GM20431 (cell line): ENCODE data around the gene TRAF3IP1.
"Not testable (repeated sequence)": the region's sequence is repeated elsewhere in the genome, so short reads cannot be mapped to it uniquely, and the experiment has no call there.

Experiments
- in situ Hi-C: fragments of 300-500 bp; cut with MseI, MboI; formaldehyde crosslinking; loops from one replicate; pipeline ENCODE4 v1.15.0; 2020; ENCODE audit warnings: low sequenced_read_pairs; ENCODE audit not compliant: unreplicated experiment

Gene TRAF3IP1

DNA sequence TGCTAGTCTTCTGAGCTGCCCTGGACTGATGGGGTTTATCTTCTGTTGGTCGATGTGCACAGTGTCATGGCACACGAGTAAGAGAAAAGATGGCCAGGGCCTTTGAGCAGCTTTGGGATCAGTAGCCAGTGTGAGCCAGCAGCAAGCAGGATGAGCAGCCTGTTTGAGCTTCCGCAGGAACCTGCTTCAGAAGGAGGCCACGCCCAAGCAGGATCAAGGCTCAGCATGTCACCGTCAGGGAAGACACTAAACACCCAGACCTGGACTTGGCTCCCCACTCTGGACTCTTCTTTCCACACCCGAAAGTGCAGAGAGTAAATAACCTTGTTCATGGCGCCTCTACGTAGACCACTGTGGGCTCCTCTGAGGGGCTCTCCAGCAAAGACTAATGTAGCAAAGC lies 81.2 kb downstream of the TRAF3IP1 start:
- in situ Hi-C loops = no loop called here

DNA sequence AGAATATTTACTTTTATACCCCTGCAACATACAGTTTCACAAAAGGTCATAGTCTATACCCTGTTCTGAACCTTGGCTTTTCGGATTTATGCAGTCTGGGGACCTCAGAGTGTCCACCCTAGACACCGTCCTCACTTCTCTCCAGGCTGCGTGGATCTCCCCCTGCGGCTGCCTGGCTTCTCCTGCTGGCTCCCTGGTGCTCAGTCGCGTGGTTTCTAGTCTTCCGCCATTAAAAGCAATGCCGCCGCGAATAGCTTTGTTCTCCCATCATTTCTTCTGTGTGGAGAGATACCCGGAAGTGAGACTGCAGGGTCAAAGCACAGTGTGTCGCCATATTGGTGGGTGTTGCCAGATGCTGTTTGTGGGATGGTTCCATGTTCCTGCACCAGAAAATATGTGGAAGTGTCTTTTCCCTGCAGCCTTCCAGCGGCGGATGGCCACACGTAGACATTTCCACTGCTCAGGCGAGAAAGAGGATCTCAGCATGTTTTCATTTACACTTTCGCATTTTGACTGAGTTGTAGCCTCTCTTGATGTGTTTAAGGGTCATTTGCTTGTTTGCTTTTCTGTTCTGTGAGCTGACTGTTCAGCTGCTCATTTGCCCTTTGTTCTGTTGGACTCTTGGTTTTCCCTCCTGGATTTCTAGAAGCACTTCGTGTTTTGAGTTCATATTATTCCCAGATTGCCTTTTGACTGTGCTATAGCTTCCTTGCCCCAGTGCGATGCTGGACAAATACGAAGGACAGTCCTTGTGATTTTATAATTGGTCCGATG lies 83.5 kb downstream of the TRAF3IP1 start:
- in situ Hi-C loops = no loop called here

DNA sequence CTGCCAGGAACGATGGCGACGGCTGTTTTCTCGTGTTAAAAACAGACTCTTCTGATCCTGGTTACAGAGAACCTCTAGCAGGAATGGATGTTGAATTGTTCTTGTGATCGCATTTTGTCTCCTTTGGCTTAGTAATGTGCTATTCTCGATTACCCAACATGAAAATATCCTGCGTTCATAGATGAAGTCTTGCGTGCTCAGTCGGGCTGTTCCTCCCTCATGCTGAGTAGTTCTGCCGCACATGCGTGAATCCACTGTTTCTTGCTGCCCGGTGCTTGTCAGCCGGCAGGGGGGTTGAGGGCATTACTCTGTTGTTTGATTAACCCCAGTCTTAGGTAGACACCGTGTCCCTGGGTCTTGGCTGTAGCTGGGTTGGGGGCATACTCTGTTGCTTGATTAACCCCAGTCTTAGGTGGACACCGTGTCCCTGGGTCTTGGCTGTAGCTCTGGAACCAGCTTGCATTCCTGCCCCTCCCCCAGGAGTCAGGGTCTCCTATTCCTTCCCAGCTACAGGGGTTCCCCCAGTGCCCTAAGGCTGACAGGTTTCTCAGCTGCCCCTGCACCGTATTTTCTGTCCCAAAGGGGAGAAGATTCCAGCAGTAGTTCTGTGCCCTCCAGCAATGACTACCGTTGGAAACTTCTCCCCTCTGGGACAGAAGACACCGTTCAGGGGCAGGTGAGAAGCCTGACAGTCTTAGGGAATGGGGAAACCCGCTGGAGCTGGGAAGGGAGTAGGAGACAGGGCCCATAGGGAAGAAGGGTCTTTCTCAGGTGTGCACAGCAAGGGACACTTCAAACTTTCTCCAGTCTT lies 84.3 kb downstream of the TRAF3IP1 start:
- in situ Hi-C loops = no loop called here

DNA sequence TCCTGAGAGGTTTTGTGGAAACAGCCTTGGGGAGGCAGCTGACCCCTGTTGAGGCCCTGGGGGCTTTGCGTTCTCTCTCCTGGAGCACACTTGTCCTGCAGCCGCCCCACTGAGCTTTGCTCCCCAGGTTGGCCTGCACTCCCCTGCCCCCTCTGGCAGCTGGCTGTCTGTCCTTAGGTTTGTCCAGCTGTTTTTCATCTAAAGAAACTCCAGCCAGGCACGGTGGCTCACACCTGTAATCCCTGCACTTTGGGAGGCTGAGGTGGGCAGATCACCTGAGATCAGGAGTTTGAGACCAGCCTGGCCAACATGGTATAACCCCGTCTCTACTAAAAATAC lies 84.9 kb downstream of the TRAF3IP1 start:
- in situ Hi-C loops = not testable (repeated sequence)

DNA sequence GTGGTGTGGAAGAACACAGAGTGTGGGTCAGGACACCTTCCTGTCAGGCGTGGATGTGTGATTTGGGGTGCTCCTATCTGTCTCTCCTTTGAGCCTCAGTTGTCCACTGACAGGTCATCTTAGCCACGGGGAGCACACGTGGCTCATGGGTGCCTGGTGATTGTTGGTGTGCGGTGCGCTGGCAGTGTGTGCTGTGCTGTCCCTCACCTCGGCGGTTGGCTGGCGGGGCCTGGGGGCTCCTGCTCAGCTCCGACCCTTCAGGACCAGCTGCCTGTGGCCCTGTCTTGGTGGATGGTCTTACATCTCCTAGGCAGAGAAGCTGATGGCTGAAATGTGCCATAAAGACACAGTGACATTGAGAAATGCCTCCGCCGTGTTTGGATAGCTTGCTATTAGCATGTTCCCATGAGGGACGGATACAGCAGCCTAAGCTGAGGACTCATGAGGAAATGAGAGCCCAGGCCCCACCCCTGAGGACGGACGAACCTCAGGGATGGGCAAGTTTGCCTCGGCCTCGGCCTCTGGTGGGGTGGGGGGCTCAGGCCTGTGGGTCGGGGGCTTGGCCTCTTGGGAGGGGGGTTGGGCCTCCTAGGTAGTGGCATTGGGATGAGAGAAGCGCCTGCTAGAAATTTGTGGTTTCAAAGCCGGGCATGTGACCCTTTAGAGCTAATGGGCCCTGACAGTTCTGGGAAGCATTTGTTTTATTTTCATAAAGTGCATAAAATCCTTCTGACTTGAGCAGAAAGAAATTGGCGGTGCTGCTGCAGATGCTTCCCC lies 86.1 kb downstream of the TRAF3IP1 start:
- in situ Hi-C loops = no loop called here

DNA sequence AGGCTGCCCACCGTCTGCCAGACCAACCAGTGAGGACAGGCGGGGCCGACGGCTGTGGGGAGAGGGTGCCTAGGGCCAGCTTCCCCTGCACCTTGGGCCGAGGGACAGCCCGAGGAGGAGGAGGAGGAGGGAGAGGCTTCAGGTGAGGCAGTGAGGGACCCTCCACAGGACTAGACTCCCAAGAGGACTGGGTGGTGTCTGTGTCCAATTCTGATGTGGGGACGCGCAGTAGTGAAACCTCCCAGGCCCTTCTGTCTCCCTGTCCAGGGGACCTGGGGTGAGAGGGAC lies 86.6 kb downstream of the TRAF3IP1 start:
- in situ Hi-C loops = no loop called here

DNA sequence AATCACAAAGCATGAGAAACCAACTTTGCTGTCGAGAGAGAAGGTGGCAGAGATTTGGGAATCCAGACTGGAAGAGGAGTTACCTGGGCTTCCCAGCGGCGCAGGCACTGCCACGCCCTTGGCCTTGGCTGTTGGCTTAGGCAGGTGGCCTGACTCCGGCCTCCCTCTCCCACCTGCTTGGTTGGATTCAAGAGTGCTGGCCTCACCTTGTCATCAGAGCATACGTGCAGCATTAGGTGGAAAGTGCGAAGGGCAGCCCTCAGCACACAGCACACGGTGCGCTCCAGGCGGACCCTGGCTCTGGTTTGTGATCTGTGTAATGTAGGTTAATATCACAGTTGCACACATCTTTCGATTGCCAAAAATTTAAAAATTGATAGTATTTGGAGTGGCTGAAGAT lies 87.2 kb downstream of the TRAF3IP1 start:
- in situ Hi-C loops = no loop called here

DNA sequence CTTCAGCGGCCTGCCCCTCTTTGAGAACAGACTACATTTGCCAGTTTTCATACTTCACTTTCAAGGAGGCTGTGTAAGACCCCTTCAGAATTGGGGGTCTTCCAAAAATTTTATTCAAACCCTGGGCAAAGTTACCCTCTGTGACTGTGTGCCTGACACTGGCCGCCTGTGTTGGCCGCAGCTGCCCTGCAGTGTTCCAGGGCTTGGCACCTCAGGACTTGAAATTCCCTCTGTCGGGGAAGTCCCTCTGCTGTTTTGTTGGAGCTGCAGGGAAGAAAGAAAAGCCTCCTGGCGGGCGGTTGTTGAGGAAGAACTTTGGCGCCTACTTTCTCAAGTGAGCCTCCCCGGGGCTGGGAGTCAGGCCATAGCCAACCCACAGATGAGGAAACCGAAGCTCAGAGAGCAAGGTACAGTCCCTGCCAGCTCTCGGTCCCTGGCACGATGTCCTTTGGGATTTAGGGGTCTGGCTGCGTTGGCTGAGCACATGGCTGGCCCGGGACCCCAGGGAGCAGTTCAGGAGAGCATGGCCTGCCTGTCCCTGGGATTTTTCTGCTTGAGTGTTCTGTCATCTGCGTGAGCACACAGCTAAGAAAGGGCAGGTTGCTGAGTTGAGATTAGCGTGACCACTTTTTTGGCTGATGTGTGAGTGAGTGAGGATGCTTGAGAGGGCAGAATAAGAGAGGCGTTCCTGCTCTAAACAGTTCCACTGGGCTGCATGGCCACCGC lies 88.5 kb downstream of the TRAF3IP1 start:
- in situ Hi-C loops = no loop called here

DNA sequence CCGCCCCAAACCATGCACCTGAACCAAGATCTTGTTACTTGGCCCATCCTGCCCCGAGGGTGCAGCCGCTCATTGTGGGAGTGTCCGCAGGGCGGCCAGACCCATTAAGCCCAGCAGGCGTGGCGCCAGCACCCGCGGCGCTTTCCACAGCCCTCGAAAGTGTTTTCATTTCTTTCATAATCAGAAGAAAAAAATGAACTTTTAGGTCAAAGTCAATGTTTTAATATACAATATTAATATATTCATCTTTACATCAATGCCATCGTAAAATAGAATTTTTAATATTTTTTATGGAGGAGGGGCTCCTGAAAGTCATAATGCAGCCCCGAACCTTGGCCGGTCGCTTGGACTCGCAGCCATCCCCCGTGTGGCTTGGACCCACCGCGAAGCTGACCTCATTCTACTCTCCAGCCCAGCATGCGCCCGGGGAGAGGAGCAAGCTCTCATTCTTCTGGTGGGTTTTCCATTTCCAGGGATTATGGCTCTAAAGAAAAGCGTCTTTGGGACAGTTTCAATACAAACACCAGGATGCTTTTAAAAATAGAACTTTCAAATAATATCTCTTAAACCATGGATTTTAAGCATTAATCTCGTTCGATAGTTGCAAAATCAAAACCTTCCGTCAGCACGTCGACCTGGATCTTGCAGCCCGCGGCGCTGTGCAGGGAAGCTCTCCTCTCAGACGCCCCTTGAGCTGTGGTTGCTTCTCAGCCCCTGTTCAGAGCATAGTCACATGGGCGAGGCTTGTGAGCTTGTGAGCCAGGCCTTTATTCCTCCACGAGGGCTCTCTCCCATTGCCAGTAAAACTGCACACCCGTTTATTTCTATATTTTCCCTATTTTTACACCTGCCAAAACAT lies 89.3 kb downstream of the TRAF3IP1 start:
- in situ Hi-C loops = no loop called here

DNA sequence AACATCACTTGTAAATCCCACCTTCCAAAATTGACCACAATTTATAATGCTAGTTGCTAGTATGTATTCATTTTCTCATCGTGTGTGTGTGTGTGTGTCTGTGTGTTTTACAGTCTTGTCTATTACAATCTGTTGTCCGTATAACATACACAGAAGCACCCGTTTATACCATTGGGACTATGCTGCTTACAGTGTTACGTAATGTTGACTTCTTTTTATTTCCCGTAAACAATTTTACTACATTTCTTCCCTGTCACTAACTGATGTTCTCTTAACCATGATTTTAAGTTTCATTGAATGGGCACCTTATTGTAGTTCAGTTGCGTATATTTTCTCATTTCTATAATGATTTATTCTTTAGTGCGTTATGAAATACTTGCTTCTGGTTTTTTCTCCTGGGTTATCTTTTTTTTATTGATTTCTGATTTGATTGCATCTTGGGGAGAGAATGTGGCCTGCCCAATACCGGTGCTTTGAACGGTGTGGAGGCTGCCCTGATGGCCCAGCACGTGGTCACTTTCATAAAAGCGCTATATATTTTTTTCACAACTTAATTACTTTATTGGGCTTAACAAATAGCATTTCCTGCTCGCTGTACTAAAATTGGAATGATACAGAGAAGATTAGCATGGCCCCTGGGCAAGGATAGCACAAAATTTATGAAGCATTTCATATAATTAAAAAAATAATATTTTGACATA lies 91.9 kb downstream of the TRAF3IP1 start:
- in situ Hi-C loops = no loop called here

DNA sequence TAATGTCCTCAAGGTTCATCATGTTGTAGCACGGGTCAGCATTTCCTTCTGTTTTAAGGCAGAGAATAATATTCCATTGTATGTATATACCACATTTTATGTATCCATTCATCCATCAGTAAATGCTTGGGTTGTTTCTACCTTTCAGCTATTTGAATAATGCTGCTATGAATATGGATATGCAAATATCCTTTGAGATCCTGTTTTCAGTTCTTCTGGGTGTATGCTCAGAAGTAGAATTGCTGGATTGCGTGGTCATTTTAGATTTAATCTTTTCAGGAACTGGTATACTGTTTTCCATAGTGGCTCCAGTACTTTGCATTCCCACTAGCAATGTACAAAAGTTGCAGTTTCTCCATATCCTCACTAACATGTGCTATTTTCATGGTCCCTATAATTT lies 93.0 kb downstream of the TRAF3IP1 start:
- in situ Hi-C loops = no loop called here

DNA sequence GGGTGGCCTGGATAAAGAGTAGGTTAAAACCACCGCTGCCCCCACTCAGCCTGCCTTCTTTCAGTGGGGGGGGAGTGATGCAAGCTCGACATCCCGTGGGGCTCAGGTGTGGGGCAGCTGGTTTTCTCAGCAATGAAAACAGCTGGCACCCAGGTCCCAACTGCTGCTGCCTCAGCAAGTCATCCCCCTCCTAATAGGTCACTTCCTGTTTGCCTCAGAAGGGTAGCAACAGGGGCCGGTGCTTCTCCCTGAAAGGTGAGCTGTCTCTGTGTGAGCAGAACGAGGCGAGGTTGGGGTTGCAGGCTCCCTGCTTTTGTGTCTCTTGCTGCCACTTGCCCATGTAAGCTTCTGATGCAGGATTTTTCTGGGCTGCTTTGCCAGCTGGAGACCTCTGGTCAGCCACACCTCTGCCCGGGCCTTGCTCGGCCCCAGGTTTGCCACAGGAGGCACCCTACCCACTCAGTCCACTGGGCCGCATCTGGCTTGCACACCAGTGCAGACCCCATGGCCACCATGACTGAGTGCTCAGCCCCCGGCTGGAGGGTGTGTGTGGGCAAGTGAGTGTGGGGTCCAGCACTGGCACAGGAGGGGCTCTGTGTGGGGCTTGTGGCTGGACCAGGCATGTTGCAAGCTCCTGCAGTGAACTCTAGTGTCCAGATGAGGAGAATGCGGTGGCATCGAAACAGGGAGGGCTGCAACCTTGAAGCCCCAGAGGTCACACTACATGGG lies 94.9 kb downstream of the TRAF3IP1 start:
- in situ Hi-C loops = no loop called here

DNA sequence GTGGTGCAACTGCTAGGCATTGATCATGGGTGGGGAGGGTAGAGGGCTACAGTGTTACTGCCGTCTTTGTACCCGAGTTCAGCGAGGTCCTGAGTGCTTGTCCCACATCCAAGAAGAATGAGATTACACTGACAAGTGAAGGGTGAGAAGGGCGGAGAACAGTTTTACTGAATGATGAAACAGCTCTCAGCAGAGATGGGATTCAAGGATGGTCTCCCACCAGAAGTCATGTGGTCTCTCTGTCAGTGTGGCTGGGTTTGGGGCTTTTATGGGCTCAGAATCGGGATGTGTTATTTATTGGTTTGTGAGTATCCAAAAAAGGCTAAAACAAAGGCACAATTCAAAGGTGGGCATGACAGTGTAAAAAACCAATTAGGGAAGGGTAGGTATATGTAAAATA lies 95.6 kb downstream of the TRAF3IP1 start:
- in situ Hi-C loops = no loop called here

DNA sequence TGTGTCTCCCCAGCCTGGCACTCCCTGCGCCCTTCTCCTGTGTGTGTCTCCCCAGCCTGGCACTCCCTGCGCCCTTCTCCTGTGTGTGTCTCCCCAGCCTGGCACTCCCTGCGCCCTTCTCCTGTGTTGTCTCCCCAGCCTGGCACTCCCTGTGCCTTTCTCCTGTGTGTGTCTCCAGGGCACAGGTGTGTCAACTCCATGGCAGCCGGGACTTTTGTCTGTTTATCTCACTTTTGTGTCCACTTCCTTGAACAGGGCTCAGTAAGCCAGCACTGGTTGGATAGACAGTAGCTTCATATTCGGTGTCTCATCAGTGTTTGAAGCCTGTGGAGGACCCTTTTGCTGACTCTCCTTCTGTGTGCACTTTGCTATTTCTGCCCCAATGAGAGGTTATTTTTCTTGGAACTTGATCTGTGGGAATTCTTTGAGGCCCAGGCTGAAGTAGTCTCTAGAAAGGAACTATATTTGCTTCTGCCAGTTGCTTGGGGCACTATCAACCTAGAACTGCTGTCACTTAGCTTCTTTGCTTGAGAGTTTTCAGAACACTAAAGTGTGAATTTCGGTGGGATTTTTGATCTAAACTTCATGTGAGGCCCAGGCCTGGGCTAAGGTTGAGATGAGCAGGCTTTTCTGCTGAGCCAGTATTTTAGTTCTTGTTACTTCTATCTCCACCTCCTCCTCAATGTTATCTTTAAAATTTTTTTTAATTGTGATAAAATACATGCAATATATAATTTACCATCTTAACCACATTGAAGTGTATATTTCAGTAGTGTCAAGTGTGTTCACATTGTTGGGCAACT lies 98.1 kb downstream of the TRAF3IP1 start:
- in situ Hi-C loops = no loop called here

DNA sequence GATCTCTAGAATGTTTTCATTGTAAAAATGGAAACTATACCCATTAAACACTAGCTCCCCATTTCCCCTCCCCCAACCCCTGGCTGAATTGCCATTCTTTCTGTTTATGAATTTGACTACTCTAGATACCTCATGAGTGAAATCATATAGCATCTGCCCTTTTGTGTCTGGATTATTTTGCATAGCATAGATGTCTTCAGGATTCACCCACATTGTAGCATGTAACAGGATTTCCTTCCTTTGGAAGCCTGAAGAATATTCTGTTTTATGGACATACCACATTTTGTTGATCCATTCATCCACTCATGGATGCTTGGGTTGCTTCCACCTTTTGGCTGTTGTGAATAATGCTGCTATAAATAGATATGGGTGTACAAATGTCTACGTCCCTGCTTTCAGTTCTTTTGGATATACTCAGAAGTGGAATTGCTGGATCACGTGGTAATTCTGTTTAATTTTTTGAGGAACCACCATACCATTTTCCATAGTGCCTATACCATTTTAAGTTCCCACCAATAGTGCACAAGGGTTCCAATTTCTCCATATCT lies 98.8 kb downstream of the TRAF3IP1 start:
- in situ Hi-C loops = no loop called here

DNA sequence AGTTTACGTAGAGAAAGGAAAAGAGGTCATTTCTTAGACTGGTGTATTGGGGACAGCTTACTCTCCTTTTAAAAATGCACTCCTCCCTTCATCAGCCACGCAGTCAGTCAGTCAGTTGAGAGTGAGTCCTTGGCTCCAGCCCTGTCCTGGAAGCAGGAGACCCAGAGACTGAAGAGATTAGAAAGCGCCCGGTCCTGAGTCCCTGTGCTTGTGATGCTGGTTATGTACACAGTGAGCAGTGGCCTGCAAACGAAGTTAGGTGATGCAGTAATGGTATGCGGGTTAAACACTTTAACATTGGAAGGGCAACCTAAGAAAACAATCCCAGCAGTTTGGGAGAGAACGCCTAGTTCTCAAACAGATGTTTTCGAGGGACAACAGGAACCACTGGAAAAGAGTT lies 100.1 kb downstream of the TRAF3IP1 start:
- in situ Hi-C loops = no loop called here
